ENCODE results near the gene EEF1G. TPM values are rescaled to one million over a fixed set of nuclear protein-coding genes. Genes with fewer than 3 reads are reported as not detected.

EEF1G gene
- total and polyA plus RNA-seq, 2 of the 13 experiments (the other 11 are each of a cell fraction or from before 2014, with no cell fraction given): 1,787 to 2,144 TPM

GRCh38 chr11:62546244-62546928, 27.3 kb downstream of the EEF1G start, which contains the start of gene AHNAK (continued):
- TF ChIP-seq TFDP2 (CRISPR knock-in tag; IDR thresholded peaks at IDR 0.05) (peak; percentile 37; the same call in 1 of the 2 replicates), FLYWCH1 (CRISPR knock-in tag; IDR thresholded peaks at IDR 0.05) (no peak), CBFB (CRISPR knock-in tag; IDR thresholded peaks at IDR 0.05) (no peak), CHD4 (IDR thresholded peaks at IDR 0.05; ENCODE audit: borderline replicate concordance, low read length) (no peak), NFKBIZ (CRISPR knock-in tag; IDR thresholded peaks at IDR 0.05) (no peak), ZNF432 (CRISPR knock-in tag; IDR thresholded peaks at IDR 0.05; ENCODE audit: borderline replicate concordance) (no peak), HOXA3 (CRISPR knock-in tag; IDR thresholded peaks at IDR 0.05) (peak; percentile 10; the same call in 1 of the 2 replicates), REST (IDR thresholded peaks at IDR 0.05; ENCODE audit: borderline replicate concordance in 1 of 2, low read depth in 1 of 2, low read length in 2 of 2) (no peak), ZNF609 (CRISPR knock-in tag; IDR thresholded peaks at IDR 0.05; ENCODE audit: borderline replicate concordance) (no peak), JUNB (CRISPR knock-in tag; IDR thresholded peaks at IDR 0.05; ENCODE audit: borderline replicate concordance) (no peak), ZNF563 (CRISPR knock-in tag; IDR thresholded peaks at IDR 0.05) (0 out of 2 replicates have a peak, but pooled peaks have one; percentile 5), KDM6A (CRISPR knock-in tag; IDR thresholded peaks at IDR 0.05; ENCODE audit: low read depth) (no peak), EP300 (IDR thresholded peaks at IDR 0.05; ENCODE audit: low read depth in 2 of 2, low read length in 2 of 2) (0 out of 4 replicates have a peak, but pooled peaks of 1 of the 2 experiments have one; percentile 7), EP300 (CRISPR knock-in tag; IDR thresholded peaks at IDR 0.05; ENCODE audit: borderline replicate concordance) (no peak), ZNF367 (CRISPR knock-in tag; IDR thresholded peaks at IDR 0.05; ENCODE audit: borderline replicate concordance) (no peak), SATB2 (CRISPR knock-in tag; IDR thresholded peaks at IDR 0.05) (no peak), YY1 (IDR thresholded peaks at IDR 0.05; ENCODE audit: insufficient read depth, insufficient replicate concordance, low read depth, low read length) (no peak), ZNF550 (CRISPR knock-in tag; IDR thresholded peaks at IDR 0.05; ENCODE audit: borderline replicate concordance) (0 out of 2 replicates have a peak, but pooled peaks have one; percentile 50), ZNF121 (CRISPR knock-in tag; IDR thresholded peaks at IDR 0.05) (0 out of 2 replicates have a peak, but pooled peaks have one; percentile 20), NFIC (IDR thresholded peaks at IDR 0.05; ENCODE audit: low read length) (no peak)

All from HepG2 (cell line).